CD4-positive, alpha-beta T cell treated with Interleukin-6 at 100 ng/mL for 8 hours (primary cell): Measurements from ENCODE around the gene CORO1C.
"Not testable (repeated sequence)": the region's sequence is repeated elsewhere in the genome, so short reads cannot be mapped to it uniquely, and the experiment has no call there.

Experiments used
- DNase-seq: peaks from one replicate; pipeline ENCODE4 v3.0.0-alpha.2; 2020; ENCODE audit warnings: mixed read lengths, low spot score

CORO1C gene

DNA sequence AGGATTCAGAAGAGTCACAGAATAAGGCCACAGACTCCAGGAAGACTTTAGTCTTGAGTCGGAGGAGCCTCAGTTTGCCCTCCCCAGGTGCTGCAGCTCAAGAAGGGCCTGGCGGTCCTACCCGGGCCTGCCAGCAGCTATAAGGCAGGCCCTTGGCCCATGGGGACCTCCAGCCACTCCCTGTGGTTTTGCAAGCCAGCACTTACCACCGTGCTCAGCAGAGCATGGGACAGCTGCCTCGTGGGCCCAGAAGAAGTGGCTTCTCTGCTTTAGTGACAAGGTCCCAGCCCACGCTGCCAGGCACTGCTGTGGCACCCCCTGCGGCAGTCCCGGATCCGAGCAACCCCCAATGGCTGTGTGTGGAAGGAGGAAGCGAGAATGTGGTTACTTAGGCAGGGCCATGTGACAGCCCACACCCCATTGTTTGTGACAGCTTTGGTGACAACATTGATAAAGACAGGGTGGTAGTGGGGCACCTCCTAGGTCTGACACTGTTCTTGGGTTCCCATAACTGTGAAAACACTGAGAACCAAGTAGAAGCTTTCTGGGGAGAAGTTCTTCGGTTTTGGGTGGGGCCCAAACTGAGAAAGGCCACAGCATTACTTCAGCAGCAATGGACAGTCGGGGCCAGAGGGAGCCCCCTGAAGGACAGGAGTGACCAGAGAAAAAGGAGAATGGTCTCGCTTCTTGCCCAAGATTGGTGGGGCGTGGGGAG lies 97.6 kb downstream of the CORO1C start, which contains the start of gene SELPLG:
Gene SELPLG, minus strand, starts transcription at position 361 of the 715 bp plus-strand sequence. CDS start 9,587 bp downstream, outside the sequence.
- DNase-seq, result peak; percentile 93

DNA sequence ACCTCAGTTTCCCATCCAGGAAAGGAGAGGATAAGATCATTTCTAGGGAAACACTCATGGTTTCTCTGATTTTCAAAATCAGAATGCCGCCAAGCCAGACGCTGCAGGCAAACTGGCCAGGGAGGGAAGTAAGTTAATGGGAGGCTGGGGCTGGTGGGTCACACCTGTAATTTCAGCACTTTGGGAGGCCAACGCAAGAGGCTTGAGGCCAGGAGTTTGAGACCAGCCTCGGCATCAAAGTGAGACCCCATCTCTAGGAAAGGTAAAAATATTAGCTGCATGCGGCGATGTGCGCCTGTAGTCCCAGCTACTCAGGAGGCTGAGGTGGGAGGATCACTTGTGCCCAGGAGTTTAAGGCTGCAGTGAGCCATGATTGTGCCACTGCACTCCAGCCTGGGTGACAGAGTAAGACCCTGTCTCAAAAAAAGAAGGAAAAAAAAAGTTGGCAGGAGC lies 98.2 kb downstream of the CORO1C start:
- DNase-seq, result no peak

DNA sequence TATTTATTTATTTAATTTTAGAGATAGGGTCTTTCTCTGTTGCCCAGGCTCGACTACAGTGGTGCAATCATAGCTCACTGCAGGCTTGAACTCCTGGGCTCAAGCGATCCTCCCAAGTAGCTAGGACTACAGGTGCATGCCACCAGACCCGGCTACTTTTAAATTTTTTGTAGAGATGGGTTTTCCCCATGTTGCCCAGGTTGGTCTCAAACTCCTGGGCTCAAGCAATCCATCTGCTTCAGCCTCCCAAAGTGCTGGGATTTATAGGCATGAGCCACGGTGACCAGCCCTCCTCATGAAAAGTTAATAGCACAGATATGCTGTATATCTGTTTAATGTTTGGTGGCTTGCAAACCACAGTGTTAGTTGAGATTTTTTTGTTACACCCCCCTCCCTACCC lies 100.1 kb downstream of the CORO1C start:
- DNase-seq, result not testable (repeated sequence)

DNA sequence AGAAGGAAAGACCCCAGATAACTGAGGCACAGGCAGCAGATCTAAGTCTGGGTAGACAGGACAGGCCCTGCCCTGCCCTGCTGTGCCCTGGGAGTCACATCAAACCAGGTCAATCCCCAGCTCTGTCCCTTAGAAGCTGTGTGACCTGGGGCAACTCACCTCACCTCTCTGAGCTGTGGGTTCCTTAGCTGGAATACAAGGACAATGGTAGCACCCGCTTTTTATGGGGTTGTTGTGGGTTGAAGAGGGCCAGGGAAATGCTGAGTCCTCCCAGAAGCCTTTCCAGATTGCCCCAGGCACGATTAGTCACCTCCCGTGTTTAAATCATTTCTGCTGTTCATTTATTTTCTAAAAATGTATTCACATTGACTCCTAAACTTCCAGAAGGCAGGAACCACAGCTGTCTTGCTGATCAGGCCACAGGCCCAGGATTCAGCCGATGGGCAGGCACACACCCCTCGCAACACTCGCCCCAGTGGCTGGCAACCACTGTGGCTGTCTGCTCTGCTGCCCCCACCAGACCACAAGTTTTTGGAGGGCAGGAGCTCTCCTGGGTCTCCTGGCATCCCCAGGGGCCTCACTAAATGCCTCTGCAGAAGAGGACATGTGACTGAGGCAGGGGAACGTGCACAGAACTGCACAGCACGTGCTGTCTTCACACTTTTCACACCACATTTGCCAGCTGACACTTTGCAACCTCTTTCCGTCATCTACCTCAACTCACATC lies 100.7 kb downstream of the CORO1C start:
- DNase-seq, result no peak

DNA sequence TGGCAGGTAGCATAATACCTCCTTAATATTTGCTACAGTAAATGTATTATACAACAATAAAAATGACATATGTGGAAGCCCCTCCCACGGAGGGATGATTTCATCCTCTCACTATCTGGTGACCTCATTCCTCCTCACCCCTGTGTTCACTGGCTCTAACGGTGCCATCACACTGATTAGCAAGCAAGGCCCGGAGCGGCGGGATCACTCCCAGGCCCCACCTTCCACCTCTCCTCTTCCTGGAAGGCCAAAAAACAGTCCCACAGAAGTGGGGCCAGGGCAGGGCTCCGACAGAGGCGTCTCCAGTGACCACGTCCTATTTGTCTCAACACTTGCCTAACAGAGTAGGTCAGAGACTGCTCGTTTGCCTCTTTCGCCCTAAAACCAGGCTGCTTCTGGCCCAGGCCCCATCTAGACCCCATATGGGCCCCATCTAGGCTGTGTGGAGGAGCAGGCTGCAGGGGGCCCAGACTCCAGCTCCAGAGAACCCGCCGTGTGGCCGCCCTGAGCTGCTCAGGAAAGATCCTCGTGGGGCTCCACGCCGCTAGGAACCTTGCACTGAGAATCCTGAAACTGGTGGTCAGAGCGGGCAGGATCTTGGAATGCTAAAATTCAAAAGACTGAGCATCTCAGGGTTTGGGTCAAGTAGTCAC lies 101.4 kb downstream of the CORO1C start:
- peak; percentile 57 for DNase-seq

DNA sequence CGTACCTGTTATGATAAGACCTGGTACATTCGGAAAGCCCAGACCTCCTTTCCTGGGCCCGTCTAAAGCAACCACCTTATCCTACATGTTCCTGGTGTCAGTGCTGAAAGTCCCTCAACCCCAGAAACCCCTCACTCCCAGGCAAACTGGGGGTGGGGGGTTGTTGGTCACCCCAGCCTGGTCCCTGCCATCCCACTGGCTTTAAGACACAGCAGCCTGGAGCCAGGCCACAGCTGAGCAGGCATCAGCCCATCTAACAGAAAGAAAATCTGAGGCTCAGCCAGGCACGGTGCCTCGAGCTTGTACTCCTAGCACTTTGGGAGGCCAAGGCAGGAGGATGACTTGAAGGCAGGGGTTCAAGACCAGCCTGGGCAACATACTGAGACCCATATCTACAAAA lies 102.2 kb downstream of the CORO1C start:
- no peak for DNase-seq

DNA sequence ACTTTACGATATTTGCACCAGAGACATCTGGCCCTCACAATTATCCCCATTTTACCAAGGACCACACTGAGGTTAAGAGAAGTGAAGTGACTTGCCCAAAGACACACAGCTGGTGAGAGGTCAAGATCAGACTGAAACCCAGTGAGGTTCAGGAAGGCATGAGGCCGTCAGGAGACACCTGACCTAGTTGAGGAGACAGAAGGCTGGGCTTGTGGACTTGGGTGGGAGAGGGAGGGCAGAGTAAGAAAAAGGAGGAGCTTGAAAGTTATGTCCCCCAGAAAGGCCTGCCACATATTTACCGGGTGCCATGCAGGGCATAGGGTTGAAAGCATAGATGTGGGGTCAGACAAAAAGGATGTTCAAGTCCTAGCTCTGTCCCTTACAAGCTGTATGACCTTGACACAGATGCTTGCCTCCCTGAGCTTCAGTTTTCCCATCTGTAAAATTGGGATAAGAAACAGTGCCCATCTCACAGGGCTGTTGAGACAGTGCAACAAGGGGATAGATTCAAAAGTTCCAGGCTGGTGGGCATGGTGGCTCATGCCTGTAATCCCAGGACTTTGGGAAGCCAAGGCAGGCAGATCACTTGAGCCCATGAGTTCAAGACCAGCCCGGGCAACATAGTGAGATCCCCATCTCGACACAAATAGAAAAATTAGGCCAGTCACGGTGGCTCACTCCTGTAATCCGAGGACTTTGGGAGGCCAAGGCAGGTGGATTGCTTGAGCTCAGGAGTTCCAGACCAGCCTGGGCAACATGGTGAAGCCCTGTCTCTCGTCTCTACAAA lies 104.0 kb downstream of the CORO1C start:
- no peak for DNase-seq

DNA sequence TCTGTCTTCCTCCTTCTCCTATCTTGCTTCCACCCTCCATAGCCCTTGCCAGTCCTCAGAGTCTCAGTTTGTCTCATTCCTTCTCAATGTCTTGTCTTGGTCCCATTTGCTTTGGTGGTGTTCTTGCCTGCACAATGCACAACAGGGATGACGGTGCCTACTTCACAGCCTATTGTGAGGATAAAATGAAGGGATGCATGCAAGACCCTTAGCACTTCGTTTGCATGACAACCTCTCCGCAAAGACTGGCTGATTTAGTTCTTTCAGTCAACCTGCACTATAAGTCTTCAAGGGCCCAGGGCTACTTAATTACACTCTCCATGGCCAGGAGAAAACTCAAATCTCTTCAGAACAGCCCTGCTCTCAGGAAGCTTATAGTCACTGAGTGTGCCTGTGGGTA lies 106.1 kb downstream of the CORO1C start:
- no peak for DNase-seq

DNA sequence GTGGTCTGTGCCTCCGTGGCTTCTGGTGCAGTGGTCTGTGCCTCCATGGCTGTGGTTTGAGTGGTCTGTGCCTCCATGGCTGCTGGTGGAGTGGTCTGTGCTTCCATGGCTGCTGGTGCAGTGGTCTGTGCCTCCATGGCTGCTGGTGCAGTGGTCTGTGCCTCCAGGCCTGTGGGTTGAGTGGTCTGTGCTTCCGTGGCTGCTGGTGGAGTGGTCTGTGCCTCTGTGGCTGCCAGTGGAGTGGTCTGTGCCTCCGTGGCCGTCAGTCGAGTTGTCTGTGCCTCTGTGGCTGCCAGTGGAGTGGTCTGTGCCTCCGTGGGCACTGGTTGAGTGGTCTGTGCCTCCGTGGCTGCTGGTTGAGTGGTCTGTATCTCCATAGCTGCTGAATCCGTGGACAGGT lies 107.7 kb downstream of the CORO1C start:
- no peak for DNase-seq

DNA sequence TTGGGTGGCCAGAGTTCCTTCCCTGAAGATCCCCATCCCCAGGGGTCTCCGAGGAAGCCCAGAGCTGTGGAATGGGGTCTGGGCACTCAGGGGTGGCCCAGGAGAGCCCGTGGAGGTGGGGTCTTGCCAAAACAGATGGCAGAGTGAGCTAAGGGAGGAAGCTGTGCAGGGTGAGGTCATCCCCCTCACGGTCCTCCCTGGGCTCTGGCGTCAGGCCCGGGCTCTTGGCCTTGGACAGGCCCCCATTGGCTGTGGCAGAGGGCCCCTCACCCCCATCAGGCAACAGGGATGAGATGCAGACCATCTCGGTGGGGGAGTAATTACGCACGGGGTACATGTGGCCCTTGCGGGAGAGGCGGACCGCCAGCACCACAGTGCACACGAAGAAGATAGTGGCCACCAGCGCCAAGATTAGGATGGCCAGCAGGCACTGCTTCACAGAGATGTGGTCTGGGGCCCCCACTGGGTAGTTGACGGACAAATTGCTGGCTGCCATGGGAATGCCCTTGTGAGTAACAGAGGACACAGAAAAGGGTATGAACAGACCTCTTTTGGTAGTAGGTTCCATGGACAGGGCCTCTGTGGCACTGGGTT lies 108.3 kb downstream of the CORO1C start:
- no peak for DNase-seq

DNA sequence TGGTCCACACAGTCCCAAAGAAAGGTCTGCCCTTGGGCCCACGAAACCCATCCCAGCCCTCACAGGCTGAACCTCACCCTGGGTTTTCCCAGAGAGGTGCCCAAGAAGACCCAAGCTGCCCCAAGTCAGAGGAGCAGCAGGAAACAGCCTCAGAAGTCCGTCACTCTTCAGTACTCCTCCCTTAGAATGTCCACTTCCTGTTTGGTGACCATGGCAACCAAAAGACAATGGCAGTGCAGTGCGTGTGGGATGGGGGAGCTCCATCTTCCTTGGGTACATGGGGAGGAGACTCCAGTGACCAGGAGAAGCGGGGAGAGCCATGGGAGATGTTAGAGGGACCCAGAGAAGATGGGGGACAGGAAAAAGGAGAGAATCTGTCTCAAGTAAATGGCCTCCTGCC lies 108.9 kb downstream of the CORO1C start:
- no peak for DNase-seq

DNA sequence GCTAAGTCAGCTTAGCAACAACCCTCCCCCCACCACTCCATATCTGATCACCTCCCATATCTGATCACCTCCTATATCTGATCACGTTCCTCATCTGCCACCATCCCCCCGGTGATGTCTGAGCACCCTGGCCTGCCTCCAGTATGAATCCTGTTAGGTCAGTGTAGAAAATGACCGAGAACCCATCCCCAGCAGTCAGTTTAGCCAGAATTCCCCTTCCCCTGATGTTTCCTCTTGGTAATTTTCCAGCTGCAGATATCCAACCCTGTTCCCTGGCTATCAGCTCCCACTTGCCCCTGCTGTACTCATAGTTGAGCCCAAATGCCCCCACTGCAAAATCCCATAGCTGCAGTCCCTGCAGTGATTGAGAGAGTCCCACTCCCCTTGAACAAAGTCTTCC lies 110.2 kb downstream of the CORO1C start:
- no peak for DNase-seq

DNA sequence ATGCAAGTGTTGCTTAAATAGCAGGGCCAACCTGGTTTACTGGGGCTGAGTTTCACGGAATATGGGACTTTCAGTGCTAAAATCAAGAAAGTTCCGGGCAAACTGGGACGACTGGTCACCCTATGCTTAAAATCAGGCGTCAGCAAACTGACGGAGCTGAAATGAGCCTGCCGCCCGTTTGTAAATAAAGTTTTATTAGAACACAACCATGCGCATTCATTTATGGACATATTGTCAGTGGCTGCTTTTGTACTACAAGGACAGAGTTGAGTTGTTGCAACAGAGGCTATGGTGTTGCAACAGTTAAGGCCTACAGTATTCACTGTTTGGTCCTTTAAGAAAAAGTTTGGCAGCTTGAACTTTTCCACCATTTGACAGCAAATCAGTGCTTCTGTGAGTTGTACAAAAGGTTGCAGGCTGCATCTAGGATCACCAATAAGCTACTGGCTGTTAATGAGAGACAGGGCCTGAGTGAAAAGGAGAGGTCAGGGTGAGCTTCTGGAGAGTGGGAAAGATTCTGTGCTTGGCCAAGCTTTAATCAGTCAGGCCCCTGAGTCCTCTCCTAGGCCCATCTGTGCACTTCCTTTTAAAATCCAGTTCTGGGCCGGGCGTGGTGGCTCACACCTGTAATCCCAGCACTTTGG lies 111.0 kb downstream of the CORO1C start:
- no peak for DNase-seq

DNA sequence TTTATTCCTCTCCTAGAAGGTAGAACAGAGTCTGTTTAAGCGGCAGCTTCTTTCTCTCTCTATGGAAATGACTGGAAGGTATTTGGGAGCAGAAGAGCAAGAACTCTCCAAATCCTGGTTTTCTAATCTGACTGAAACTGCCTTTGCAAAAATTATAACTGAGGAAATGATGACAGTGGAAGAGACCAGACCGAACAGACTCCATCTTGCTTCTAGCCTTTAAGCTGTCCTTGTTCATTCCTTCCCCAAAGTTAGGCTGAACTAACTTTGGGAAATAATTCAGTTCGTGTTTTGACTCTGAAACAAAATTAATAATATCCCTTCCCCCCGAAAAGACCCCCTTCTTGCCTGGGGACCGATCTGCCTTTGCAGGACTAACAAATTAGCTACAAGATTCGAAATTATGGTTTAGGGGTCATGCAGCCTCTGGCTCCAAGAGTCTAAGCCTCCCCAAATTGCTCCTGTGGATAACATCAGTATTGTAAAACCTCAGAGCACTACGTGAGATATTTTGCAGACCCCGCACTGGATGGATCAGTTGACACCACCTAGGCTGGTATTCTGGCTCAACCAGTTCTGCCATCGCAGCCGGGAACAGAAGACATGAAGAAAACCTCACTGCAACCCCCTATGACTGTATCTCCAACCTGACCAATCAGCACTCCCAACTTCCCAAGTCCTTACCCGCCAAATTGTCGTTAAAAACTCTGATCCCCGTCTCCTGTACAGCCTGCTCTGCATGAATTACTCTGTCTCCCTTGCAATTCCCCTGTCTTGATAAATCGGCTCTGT lies 111.8 kb downstream of the CORO1C start:
- no peak for DNase-seq

DNA sequence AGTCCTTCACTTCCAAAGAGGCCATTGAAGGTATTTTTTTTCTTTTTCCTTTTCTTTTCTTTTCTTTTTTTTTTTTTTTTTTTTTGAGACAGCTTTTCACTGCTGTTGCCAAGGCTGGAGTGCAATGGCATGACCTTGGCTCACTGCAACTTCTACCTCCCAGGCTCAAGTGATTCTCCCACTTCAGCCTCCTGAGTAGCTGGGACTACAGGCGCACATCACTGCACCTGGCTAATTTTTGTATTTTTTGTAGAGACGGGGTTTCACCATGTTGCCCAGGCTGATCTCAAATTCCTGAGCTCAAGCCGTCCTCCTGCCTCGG lies 112.4 kb downstream of the CORO1C start:
- not testable (repeated sequence) for DNase-seq

DNA sequence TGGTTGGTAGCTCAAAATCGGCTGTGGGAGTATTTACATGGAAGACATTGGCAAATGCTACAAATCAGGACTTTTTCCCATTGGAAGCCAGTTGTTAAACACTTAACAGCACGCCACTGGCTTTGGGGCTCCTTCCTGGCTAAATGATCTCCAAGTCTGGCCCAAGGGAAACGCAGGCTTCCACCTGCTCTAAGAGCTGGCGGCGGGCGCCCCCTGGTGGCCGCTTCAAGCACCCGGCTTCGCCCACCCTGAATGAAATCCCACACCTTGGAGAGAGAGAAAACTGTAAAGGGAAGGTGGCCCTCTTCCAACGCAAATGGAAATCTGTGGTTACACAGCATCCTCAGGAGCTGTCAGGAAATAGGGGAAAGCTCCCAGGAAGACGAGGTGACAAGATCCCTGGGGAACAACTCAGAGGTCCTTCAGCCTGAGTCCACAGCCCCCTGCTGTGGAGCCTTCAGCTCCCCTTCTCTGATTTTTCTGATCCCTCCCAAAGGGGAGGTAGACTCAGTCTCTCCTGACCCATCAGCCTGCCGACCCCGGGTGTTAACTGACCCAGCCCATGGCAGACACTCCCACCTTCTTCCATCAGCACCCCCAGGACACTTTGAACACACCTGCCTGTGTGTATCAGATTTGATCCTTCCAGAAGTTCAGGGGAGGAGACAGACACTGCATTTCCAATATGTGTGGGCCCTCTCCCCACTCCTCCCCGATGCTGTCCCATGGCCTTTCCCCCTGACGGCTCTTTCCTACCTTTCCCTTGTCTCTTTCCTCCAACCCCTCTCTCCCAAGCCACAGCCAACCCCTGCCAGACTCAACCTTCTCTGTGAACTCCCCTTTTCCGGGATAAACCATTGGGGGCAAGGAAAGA lies 113.0 kb downstream of the CORO1C start:
- DNase-seq, result peak; percentile 69

DNA sequence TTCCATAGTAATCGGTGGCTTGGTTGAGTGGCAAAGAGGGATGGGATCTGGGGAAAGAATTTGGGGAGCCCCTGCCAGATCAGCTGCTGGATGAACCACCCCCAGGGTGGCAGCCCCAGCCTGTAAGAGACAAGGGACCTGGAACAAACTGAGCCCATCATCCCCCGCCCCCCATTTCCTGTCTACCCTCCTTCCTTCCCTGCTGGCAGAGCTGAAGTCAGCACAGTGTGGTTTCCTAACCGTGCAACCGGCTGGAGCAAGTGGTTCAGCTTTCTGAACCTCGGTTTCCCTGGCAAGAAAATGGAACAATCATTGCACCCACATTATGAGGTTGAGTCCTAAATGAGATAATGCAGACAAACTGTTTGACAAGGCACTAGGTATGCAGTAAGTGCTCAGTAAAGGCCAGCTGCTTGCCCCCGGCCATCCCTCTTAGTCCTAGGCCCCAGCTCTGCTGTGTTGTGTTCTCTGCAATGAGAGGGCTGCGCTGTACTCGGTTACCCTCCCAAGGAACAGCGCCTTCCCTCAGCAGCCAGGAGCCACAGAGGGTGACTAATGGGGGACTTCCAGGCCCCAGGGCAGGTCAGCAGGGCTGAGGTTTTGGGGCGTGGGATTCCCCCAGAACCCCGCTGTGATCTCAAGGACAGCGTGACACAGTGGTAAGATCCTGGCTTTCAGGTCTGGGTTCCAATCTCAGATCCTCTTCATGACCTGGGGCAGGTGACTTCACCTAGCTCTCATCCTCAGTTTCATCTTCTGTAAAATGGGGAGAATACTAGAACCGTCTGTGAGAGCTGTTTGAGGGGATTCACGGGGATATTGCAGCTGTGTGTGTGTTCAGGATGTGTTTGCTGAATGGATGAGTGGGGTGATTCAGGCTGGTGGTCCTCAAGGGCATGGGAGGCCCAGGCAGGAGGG lies 114.1 kb downstream of the CORO1C start:
- peak; percentile 76 for DNase-seq

DNA sequence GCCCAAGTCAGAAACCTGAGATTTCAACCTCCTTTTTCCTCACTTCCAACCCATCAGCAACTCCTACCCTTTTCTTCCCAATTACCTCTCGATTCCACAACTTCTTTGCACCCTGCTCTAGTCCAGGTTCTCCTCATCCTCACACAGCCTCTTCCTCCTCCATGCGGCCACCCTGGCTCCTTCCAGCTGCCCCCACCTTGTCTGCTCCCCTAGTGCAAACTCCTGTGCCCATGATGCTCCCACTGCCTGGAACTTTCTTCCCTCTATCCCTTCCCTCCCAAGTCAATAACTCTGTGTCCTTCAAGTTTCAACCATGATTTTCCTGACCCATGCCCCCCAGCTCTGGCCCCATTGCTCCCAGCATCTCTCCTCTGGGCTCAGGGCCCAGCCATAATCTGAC lies 115.0 kb downstream of the CORO1C start:
- no peak for DNase-seq
